K562 (cell line): Measurements from ENCODE around the gene SEC16A. TPM values are rescaled to one million over a fixed set of nuclear protein-coding genes. Genes with fewer than 3 reads are reported as not detected.

ENCODE experiments used
- BCLAF1 ChIP-seq, 2 experiments: fragments of 450-650 bp in 1 of 2; IDR thresholded peaks; 2 replicates each; pipeline ENCODE4 v1.6.1; 2011 to 2017; ENCODE audit warnings: low read depth in 2 of 2, antibody characterized with exemption in 1 of 2, borderline replicate concordance in 1 of 2, low read length in 1 of 2, mild to moderate bottlenecking in 1 of 2, mixed read lengths in 1 of 2; ENCODE audit not compliant: control insufficient read depth in 1 of 2
- CBX5 ChIP-seq: IDR thresholded peaks from 2 replicates; pipeline ENCODE4 v1.6.1; 2014; ENCODE audit warnings: low read depth, borderline replicate concordance
- MTA1 ChIP-seq: fragments of 450-650 bp; IDR thresholded peaks from 2 replicates; pipeline ENCODE4 v1.6.1; 2017; ENCODE audit warnings: borderline replicate concordance
- NKRF ChIP-seq: fragments of 450-650 bp; IDR thresholded peaks from 2 replicates; pipeline ENCODE4 v1.6.1; 2016; ENCODE audit warnings: borderline replicate concordance
- PHF8 ChIP-seq: fragments of 200-600 bp; sonication (generic); IDR thresholded peaks from 2 replicates; pipeline ENCODE4 v1.6.1; 2012; ENCODE audit warnings: mixed run types, mild to moderate bottlenecking, inconsistent platforms, low read length, moderate library complexity, borderline replicate concordance
- RBBP5 ChIP-seq: fragments of 200-600 bp; sonication (generic); IDR thresholded peaks from 2 replicates; pipeline ENCODE4 v1.6.1; 2012; ENCODE audit warnings: borderline replicate concordance, mild to moderate bottlenecking, low read length, control low read depth, inconsistent platforms; ENCODE audit not compliant: insufficient read depth, poor library complexity, severe bottlenecking
- ZBTB33 ChIP-seq: sonication (generic); formaldehyde crosslinking; IDR thresholded peaks from 2 replicates; pipeline ENCODE4 v1.8.1; 2023; ENCODE audit warnings: mild to moderate bottlenecking, missing genetic modification reagents
- ZNF766 ChIP-seq: fragments of 200-800 bp; sonication (Bioruptor generic); conservative IDR thresholded peaks from 2 replicates; pipeline ENCODE4 v1.6.1; 2016; ENCODE audit warnings: missing genetic modification characterization, missing compliant biosample characterization
- polyA plus RNA-seq, 8 experiments: library from polyadenylated mRNA; depleted of rRNA in 4 of 8; stranded (reverse) in 5 of 8; unstranded in 3 of 8; fragments of >200 nt; fragmentation: Nextera tagmentation in 2 of 8; fragmentation: Illumina TruSeq in 1 of 8; extraction: Ambion mirVana in 2 of 8; extraction: Trizol in 1 of 8; gene quantifications; 2 replicates each; pipeline versions ENCODE4 v1.2.1 to v1.2.3, GENCODE V29; 2011 to 2014; ENCODE audit warnings: inconsistent platforms in 1 of 8, missing spikeins in 1 of 8
- total RNA-seq, 7 experiments: library from RNA; depleted of rRNA in 6 of 7; stranded (reverse); fragments of >200 nt in 6 of 7; fragmentation: Illumina TruSeq in 2 of 7; extraction: Trizol in 2 of 7; gene quantifications; 2 replicates each; pipeline versions ENCODE4 v1.2.1 to v1.2.3, GENCODE V29; 2011 to 2021; ENCODE audit warnings: low replicate concordance in 1 of 7

Gene SEC16A
- total and polyA plus RNA-seq, 9 of the 15 experiments (the other 6 are each of a cell fraction or from before 2014, with no cell fraction given): 8.3 to 62.8 (median 14.0) TPM

- TF ChIP-seq MTA1 (no peak), PHF8 (peak; percentile 42; the same call in 1 of the 2 replicates), RBBP5 (peak; percentile 43), ZBTB33 (CRISPR knock-in tag) (no peak), ZNF766 (CRISPR knock-in tag) (peak; percentile 75; the same call in 1 of the 2 replicates), BCLAF1 (IDR thresholded peaks at IDR 0.05; ENCODE audit: borderline replicate concordance in 1 of 2, control insufficient read depth in 1 of 2, low read depth in 2 of 2, low read length in 1 of 2) (no peak), NKRF (peak; percentile 28; the same call in 1 of the 2 replicates), CBX5 (no peak)
- TF ChIP-seq, all 486 proteins: peak for 93
These were observed 29.1 kb upstream of the SEC16A start (continued) for GRCh38 chr9:136511670-136512592.
